GM12878 (cell line): ENCODE data around the gene C19orf18. TPM values are rescaled to one million over a fixed set of nuclear protein-coding genes. Genes with fewer than 3 reads are reported as not detected.

Source experiments
- CBX3 ChIP-seq: fragments of 200-600 bp; sonication (generic); IDR thresholded peaks from 2 replicates; pipeline ENCODE4 v1.6.1; 2016; ENCODE audit warnings: low read depth, borderline replicate concordance
- CBX5 ChIP-seq: sonication (generic); IDR thresholded peaks from 2 replicates; pipeline ENCODE4 v1.6.1; 2016; ENCODE audit warnings: low read depth, moderate library complexity, mild to moderate bottlenecking, inconsistent platforms
- HDAC2 ChIP-seq: fragments of 200-600 bp; sonication (generic); IDR thresholded peaks from 2 replicates; pipeline ENCODE4 v1.6.1; 2017
- KDM1A ChIP-seq: fragments of 200-600 bp; sonication (generic); IDR thresholded peaks from 2 replicates; pipeline ENCODE4 v1.6.1; 2016; ENCODE audit warnings: borderline replicate concordance
- MEF2A ChIP-seq: IDR thresholded peaks from 2 replicates; pipeline ENCODE4 v1.6.1; 2011; ENCODE audit warnings: low read depth, mild to moderate bottlenecking, low read length, moderate library complexity; ENCODE audit not compliant: insufficient read depth
- NFIC ChIP-seq: IDR thresholded peaks from 2 replicates; pipeline ENCODE4 v1.6.1; 2012; ENCODE audit warnings: low read depth, mild to moderate bottlenecking, inconsistent platforms, low read length, moderate library complexity
- POLR2A ChIP-seq: IDR thresholded peaks from 2 replicates; pipeline ENCODE4 v1.6.1; 2011; ENCODE audit warnings: low read depth, mild to moderate bottlenecking, low read length
- POLR2AphosphoS2 ChIP-seq: IDR thresholded peaks from 2 replicates; pipeline ENCODE4 v1.6.1; 2011; ENCODE audit warnings: low read depth, mild to moderate bottlenecking, low read length, improper control_type of control experiment, moderate library complexity
- POLR2AphosphoS5 ChIP-seq: IDR thresholded peaks from 2 replicates; pipeline ENCODE4 v1.6.1; 2011; ENCODE audit warnings: mild to moderate bottlenecking, low read length, inconsistent platforms
- RFX5 ChIP-seq: IDR thresholded peaks from 2 replicates; pipeline ENCODE4 v1.6.1; 2011; ENCODE audit warnings: low read depth, low read length, improper control_type of control experiment
- SREBF1 ChIP-seq: IDR thresholded peaks from 2 replicates; pipeline ENCODE4 v1.6.1; 2012; ENCODE audit warnings: mild to moderate bottlenecking, low read length
- TCF12 ChIP-seq: IDR thresholded peaks from 2 replicates; pipeline ENCODE4 v1.6.1; 2011; ENCODE audit warnings: low read depth, mild to moderate bottlenecking, low read length
- polyA plus RNA-seq, 11 experiments: library from polyadenylated mRNA; depleted of rRNA in 4 of 11; unstranded in 6 of 11; stranded (reverse) in 5 of 11; fragments of >200 nt; fragmentation: Nextera tagmentation in 4 of 11; fragmentation: Illumina TruSeq in 1 of 11; extraction: Ambion mirVana in 4 of 11; extraction: Trizol in 1 of 11; gene quantifications; 1 replicate in 1 of 11; 2 replicates in 10 of 11; pipeline versions ENCODE4 v1.2.1 to v1.2.3, GENCODE V29; 2011 to 2016; ENCODE audit warnings: inconsistent platforms in 2 of 11, missing spikeins in 2 of 11, low read depth in 1 of 11
- total RNA-seq, 4 experiments: library from RNA; depleted of rRNA in 3 of 4; stranded (reverse); fragments of >200 nt in 3 of 4; fragmentation: Illumina TruSeq in 1 of 4; extraction: Trizol in 1 of 4; gene quantifications; 2 replicates each; pipeline versions ENCODE4 v1.2.1 to v1.2.3, GENCODE V29; 2013 to 2021
- TF ChIP-seq, protein P1 (sequence below): fragments of 450-650 bp; IDR thresholded peaks from 2 replicates; pipeline ENCODE4 v1.6.1; 2017; ENCODE audit warnings: mild to moderate bottlenecking, moderate library complexity
- TF ChIP-seq, protein P2 (sequence below): fragments of 450-650 bp; IDR thresholded peaks from 2 replicates; pipeline ENCODE4 v1.6.1; 2017; ENCODE audit warnings: low read depth, mild to moderate bottlenecking, moderate library complexity

The C19orf18 gene
- total and polyA plus RNA-seq, 10 of the 15 experiments (the other 5 are each of a cell fraction or from before 2014, with no cell fraction given): 0.12 to 0.29 (median 0.21) TPM; not detected in 7

DNA sequence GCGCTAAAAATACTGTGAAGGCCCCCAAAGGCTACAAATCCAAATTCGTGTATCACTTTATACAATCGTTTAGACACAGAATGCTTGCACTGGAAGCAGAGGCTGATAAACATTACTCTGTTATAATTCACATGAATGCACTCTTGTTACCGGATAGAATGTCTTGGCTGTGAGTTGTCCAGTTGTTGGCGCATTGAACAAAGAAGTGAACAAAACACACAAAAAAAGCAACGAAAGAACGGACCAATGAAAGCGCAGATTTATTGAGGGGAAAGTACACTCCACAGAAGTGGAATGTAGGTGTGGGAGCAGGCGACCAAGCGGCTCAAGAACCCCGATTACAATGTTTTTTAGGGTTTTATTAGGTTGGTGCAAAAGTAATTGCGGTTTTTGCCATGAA, 38.6 kb downstream of the C19orf18 start (continued):
- TF ChIP-seq, protein P1, sequence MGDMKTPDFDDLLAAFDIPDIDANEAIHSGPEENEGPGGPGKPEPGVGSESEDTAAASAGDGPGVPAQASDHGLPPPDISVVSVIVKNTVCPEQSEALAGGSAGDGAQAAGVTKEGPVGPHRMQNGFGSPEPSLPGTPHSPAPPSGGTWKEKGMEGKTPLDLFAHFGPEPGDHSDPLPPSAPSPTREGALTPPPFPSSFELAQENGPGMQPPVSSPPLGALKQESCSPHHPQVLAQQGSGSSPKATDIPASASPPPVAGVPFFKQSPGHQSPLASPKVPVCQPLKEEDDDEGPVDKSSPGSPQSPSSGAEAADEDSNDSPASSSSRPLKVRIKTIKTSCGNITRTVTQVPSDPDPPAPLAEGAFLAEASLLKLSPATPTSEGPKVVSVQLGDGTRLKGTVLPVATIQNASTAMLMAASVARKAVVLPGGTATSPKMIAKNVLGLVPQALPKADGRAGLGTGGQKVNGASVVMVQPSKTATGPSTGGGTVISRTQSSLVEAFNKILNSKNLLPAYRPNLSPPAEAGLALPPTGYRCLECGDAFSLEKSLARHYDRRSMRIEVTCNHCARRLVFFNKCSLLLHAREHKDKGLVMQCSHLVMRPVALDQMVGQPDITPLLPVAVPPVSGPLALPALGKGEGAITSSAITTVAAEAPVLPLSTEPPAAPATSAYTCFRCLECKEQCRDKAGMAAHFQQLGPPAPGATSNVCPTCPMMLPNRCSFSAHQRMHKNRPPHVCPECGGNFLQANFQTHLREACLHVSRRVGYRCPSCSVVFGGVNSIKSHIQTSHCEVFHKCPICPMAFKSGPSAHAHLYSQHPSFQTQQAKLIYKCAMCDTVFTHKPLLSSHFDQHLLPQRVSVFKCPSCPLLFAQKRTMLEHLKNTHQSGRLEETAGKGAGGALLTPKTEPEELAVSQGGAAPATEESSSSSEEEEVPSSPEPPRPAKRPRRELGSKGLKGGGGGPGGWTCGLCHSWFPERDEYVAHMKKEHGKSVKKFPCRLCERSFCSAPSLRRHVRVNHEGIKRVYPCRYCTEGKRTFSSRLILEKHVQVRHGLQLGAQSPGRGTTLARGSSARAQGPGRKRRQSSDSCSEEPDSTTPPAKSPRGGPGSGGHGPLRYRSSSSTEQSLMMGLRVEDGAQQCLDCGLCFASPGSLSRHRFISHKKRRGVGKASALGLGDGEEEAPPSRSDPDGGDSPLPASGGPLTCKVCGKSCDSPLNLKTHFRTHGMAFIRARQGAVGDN: no peak
- no peak for TF ChIP-seq KDM1A
- no peak for TF ChIP-seq POLR2AphosphoS5
- TF ChIP-seq POLR2A: no peak
- TF ChIP-seq, protein P2, sequence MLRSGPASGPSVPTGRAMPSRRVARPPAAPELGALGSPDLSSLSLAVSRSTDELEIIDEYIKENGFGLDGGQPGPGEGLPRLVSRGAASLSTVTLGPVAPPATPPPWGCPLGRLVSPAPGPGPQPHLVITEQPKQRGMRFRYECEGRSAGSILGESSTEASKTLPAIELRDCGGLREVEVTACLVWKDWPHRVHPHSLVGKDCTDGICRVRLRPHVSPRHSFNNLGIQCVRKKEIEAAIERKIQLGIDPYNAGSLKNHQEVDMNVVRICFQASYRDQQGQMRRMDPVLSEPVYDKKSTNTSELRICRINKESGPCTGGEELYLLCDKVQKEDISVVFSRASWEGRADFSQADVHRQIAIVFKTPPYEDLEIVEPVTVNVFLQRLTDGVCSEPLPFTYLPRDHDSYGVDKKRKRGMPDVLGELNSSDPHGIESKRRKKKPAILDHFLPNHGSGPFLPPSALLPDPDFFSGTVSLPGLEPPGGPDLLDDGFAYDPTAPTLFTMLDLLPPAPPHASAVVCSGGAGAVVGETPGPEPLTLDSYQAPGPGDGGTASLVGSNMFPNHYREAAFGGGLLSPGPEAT: no peak
- no peak for TF ChIP-seq HDAC2
- no peak for TF ChIP-seq SREBF1
- no peak for TF ChIP-seq POLR2AphosphoS2
- TF ChIP-seq CBX5: no peak
- TF ChIP-seq RFX5: no peak
- TF ChIP-seq CBX3: no peak
- TF ChIP-seq TCF12: no peak
- TF ChIP-seq NFIC: no peak
- no peak for TF ChIP-seq MEF2A
- TF ChIP-seq, all 136 proteins: peak for 0
